ENCODE data around the gene ARF3.

ARF3 gene

GRCh38 chr12:48954841-48955501 lies 2.3 kb downstream of the ARF3 start:
- DNase-seq (ENCODE audit: low read depth in 2 of 2), result no peak
- no peak overlapping the region for H3K4me3 ChIP-seq (replicated peaks in 1 of 2; ENCODE audit: low read depth in 2 of 2, low read length in 2 of 2)
- no peak for TF ChIP-seq CTCF (IDR thresholded peaks at IDR 0.05; ENCODE audit: low read depth, low read length)

GRCh38 chr12:48954061-48954460 lies 3.2 kb downstream of the ARF3 start:
- DNase-seq (ENCODE audit: low read depth in 2 of 2), result no peak
- no peak overlapping the region for H3K4me3 ChIP-seq (replicated peaks in 1 of 2; ENCODE audit: low read depth in 2 of 2, low read length in 2 of 2)
- no peak for TF ChIP-seq CTCF (IDR thresholded peaks at IDR 0.05; ENCODE audit: low read depth, low read length)

- no peak for TF ChIP-seq CTCF (IDR thresholded peaks at IDR 0.05; ENCODE audit: low read depth, low read length)
- H3K4me3 ChIP-seq (replicated peaks in 1 of 2; ENCODE audit: low read depth in 2 of 2, low read length in 2 of 2), result no peak overlapping the region
- DNase-seq (ENCODE audit: low read depth in 2 of 2), result no peak
Measured at GRCh38 chr12:48952691-48953090, 4.6 kb downstream of the ARF3 start.

GRCh38 chr12:48947727-48948126 lies 9.6 kb downstream of the ARF3 start:
- TF ChIP-seq CTCF (IDR thresholded peaks at IDR 0.05; ENCODE audit: low read depth, low read length), result no peak
- no peak for DNase-seq (ENCODE audit: low read depth in 2 of 2)
- H3K4me3 ChIP-seq (replicated peaks in 1 of 2; ENCODE audit: low read depth in 2 of 2, low read length in 2 of 2), result no peak overlapping the region

- H3K4me3 ChIP-seq (replicated peaks in 1 of 2; ENCODE audit: low read depth in 2 of 2, low read length in 2 of 2), result no peak overlapping the region
- no peak for DNase-seq (ENCODE audit: low read depth in 2 of 2)
- TF ChIP-seq CTCF (IDR thresholded peaks at IDR 0.05; ENCODE audit: low read depth, low read length), result no peak
Measured at GRCh38 chr12:48946943-48947342, 10.3 kb downstream of the ARF3 start.

- peak in 1 of 2 donors; percentile 31 for DNase-seq (ENCODE audit: low read depth in 2 of 2)
- H3K4me3 ChIP-seq (replicated peaks in 1 of 2; ENCODE audit: low read depth in 2 of 2, low read length in 2 of 2), result no peak overlapping the region
- no peak for TF ChIP-seq CTCF (IDR thresholded peaks at IDR 0.05; ENCODE audit: low read depth, low read length)
Measured at GRCh38 chr12:48946205-48946604, 11.1 kb downstream of the ARF3 start.

GRCh38 chr12:48943221-48943620 lies 14.1 kb downstream of the ARF3 start:
- no peak for TF ChIP-seq CTCF (IDR thresholded peaks at IDR 0.05; ENCODE audit: low read depth, low read length)
- DNase-seq (ENCODE audit: low read depth in 2 of 2), result no peak
- H3K4me3 ChIP-seq (replicated peaks in 1 of 2; ENCODE audit: low read depth in 2 of 2, low read length in 2 of 2), result no peak overlapping the region
